Upper lobe of right lung (tissue), 1 donor: ENCODE results near the gene PTPRU. TPM values are rescaled to one million over a fixed set of nuclear protein-coding genes. Genes with fewer than 3 reads are reported as not detected.
A peak's percentile ranks its signal among the peaks of the same experiment; 100 is the strongest.

Source experiments
- ATAC-seq: fragments of 200-7000 bp; cut with Tn5 transposase; one replicate; pipeline ENCODE4 v1.9.1; 2020; ENCODE audit warnings: mild to moderate bottlenecking, moderate library complexity
- DNase-seq: peaks from one replicate; pipeline ENCODE4 v3.0.0-alpha.2; 2020
- H3K27ac ChIP-seq: fragments of 200-600 bp; one replicate; pipeline ENCODE4 v1.8.0; 2022
- H3K27me3 ChIP-seq: fragments of 200-600 bp; one replicate; pipeline ENCODE4 v1.8.0; 2022; ENCODE audit warnings: mild to moderate bottlenecking
- H3K36me3 ChIP-seq: fragments of 200-600 bp; one replicate; pipeline ENCODE4 v1.8.0; 2022
- H3K4me1 ChIP-seq: fragments of 200-600 bp; one replicate; pipeline ENCODE4 v1.8.0; 2022
- H3K4me3 ChIP-seq: fragments of 200-600 bp; one replicate; pipeline ENCODE4 v1.8.0; 2022; ENCODE audit warnings: mild to moderate bottlenecking
- H3K9me3 ChIP-seq: fragments of 200-600 bp; one replicate; pipeline ENCODE4 v1.8.0; 2022
- intact Hi-C: fragments of 100-400 bp; cut with DNase I; formaldehyde crosslinking; loops from one replicate; pipeline ENCODE4 v1.11.0; 2022
- total RNA-seq: library from RNA; stranded (reverse); fragmentation: NEBNext Ultra II Directional; extraction: Animal tissue kit (Norgen Biotek cat#: 25700); gene quantifications from one replicate; pipeline ENCODE4 v1.2.1, GENCODE V29; 2021
- TF ChIP-seq, protein P1 (sequence below): fragments of 200-600 bp; IDR thresholded peaks from one replicate; pipeline ENCODE4 v1.8.0; 2022; ENCODE audit warnings: antibody characterized with exemption
- donor health status: DM: no; HTN: yes; CAD: no; lungs with severe emphysema.

Gene PTPRU
- total RNA-seq, 1 donor from 2014 or later = 45.5 TPM

DNA sequence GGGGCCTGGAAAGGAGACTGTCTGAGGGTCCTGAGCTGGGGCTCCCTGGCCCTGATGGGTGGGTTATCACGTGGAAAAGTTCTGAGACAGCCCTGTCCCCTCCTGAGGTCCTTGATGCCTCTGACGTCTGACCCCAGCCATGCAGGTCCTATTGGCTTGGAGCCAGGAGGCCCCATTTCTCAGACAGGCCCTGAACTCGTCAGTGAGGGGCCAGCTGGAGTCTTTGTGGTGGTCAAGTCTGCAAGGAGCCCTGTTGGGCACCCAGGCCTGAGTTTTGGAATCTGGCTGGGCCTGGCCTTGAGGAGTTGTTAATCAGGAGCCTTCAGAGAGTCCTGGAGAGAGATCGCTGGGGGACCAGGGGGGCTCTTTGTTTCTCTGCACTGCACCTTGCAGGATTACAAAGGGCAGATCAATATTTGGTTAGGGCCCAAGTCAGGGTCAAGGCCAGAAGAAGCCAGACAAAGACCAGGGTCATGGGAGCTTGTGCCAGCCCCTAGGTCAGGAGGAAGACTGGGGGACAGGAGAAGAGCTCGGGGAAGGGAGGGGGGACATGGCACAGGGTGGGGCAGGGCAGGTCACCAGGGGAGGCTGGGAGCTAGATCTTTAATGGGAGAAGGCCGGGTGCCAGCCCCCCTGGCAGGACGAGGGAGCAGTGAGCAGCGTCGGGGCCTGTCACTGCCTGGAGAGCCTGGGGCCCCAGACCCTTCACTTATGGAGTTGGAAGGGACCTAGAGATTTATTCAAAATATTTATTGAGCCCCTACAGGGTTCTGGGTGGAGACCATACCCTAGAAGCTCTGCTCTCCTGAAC is 83.2 kb downstream of the PTPRU start:
- TF ChIP-seq, protein P1, sequence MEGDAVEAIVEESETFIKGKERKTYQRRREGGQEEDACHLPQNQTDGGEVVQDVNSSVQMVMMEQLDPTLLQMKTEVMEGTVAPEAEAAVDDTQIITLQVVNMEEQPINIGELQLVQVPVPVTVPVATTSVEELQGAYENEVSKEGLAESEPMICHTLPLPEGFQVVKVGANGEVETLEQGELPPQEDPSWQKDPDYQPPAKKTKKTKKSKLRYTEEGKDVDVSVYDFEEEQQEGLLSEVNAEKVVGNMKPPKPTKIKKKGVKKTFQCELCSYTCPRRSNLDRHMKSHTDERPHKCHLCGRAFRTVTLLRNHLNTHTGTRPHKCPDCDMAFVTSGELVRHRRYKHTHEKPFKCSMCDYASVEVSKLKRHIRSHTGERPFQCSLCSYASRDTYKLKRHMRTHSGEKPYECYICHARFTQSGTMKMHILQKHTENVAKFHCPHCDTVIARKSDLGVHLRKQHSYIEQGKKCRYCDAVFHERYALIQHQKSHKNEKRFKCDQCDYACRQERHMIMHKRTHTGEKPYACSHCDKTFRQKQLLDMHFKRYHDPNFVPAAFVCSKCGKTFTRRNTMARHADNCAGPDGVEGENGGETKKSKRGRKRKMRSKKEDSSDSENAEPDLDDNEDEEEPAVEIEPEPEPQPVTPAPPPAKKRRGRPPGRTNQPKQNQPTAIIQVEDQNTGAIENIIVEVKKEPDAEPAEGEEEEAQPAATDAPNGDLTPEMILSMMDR = no peak
- peak; percentile 53 for DNase-seq

DNA sequence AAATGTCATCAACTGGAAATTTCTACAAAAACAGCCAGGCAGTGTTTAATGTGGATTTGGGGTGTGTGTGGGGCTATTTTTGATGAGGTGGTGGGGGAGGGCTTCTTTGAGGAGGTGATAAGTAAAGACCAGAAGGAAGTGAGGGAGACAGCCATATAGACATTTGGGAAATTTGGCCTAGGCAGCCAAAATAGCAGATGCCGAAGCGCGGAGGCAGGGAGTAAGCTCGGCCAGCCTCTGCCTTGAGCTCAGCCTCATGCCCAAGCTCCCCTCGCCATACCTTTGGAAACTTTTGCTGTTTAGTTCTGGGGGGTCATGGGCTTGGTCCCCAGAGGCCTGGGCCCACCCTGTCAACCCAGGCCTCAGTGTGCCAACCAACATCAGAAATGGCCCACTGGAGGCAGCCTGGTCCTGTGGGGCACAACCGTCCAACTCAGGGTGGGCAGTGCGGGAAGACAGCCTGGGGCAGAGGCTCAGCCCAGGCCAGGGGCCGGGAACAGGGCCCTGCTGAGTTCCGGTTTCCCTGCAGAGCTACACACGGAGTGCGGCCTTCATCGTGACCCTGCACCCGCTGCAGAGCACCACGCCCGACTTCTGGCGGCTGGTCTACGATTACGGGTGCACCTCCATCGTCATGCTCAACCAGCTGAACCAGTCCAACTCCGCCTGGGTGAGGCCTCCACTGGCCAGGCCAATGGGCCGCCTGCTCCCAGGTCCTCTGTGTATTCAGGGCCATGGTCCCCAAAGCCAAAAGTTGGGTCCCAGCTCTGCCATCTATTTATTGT is 84.0 kb downstream of the PTPRU start:
- intact Hi-C loops = no loop called here
- Histone ChIP-seq H3K4me3 (no peak overlapping the region), H3K27me3 (no peaks in the 10 kb centered on the region), H3K27ac (no peak overlapping the region), H3K9me3 (no peaks in the 10 kb centered on the region), H3K4me1 (no peaks in the 10 kb centered on the region), H3K36me3 (peaks cover 6% of the 10 kb centered on the region)
- TF ChIP-seq, protein P1 = no peak
- DNase-seq (peak; percentile 51), ATAC-seq (no peak)

More for the DNA sequence above, 83.2 kb downstream of the PTPRU start:
- ATAC-seq = no peak
- intact Hi-C loops = no loop called here
- Histone ChIP-seq H3K27me3 (no peaks in the 10 kb centered on the region), H3K4me1 (no peaks in the 10 kb centered on the region), H3K4me3 (no peak overlapping the region), H3K36me3 (peaks cover 14% of the 10 kb centered on the region), H3K9me3 (no peaks in the 10 kb centered on the region), H3K27ac (no peak overlapping the region)

GRCh38 chr1:29321176-29321575 is 84.9 kb downstream of the PTPRU start:
- H3K27ac ChIP-seq = no peak overlapping the region
- ATAC-seq = no peak
- intact Hi-C loops = no loop called here
- H3K36me3 ChIP-seq = no peaks in the 10 kb centered on the region
- no peaks in the 10 kb centered on the region for H3K9me3 ChIP-seq
- H3K27me3 ChIP-seq = no peaks in the 10 kb centered on the region
- H3K4me1 ChIP-seq = no peaks in the 10 kb centered on the region
- H3K4me3 ChIP-seq = no peak overlapping the region
- TF ChIP-seq, protein P1 = no peak
- DNase-seq = no peak

- no peaks in the 10 kb centered on the region for H3K27me3 ChIP-seq
- TF ChIP-seq, protein P1 = no peak
- H3K27ac ChIP-seq = no peak overlapping the region
- H3K9me3 ChIP-seq = no peaks in the 10 kb centered on the region
- intact Hi-C loops = no loop called here
- DNase-seq (peak; percentile 29), ATAC-seq (no peak)
- no peak overlapping the region for H3K4me3 ChIP-seq
- H3K36me3 ChIP-seq = no peaks in the 10 kb centered on the region
- H3K4me1 ChIP-seq = no peaks in the 10 kb centered on the region
Measured at GRCh38 chr1:29322147-29322694, 85.9 kb downstream of the PTPRU start.

DNA sequence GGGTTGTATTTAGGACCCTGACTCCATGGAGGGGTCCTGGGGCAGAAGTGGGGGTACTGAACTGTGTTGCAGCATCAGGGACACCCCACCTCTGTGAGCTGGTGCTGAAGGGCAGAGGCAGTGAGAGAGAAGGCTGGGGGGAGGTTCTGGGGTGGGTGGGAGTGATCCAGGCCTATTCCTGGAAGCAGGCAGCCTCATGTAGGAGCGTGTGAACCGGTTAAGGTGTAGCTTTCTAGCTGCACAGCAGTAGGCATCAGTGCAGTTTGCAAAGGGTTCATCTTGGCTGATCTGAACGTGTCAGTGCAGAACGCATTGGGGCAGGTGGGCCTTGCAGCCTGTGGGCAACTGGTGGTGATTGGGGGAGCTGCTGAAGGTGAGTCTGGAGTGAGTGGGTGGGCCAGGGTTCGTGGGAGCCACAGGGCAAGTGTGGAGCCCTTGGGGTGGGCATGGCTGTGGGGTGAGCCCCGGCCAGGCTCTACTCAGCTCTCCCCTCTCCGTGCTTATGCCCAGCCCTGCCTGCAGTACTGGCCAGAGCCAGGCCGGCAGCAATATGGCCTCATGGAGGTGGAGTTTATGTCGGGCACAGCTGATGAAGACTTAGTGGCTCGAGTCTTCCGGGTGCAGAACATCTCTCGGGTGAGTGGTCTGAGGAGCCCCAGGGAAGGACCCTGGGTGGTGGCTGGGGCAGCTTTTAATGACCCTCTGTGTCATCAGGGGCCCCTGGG is 86.7 kb downstream of the PTPRU start:
- intact Hi-C loops = no loop called here

More for the DNA sequence above, 86.7 kb downstream of the PTPRU start:
- H3K27me3 ChIP-seq = no peaks in the 10 kb centered on the region
- no peak overlapping the region for H3K27ac ChIP-seq
- H3K9me3 ChIP-seq = no peaks in the 10 kb centered on the region
- ATAC-seq (no peak), DNase-seq (peak; percentile 51)
- H3K4me1 ChIP-seq = no peaks in the 10 kb centered on the region
- no peak overlapping the region for H3K4me3 ChIP-seq
- TF ChIP-seq, protein P1 = no peak
- no peaks in the 10 kb centered on the region for H3K36me3 ChIP-seq
